Lower leg skin (tissue), 4 donors: ENCODE results near the gene BOLA2. TPM values are rescaled to one million over a fixed set of nuclear protein-coding genes. Genes with fewer than 3 reads are reported as not detected.
A peak's percentile ranks its signal among the peaks of the same experiment; 100 is the strongest.
"Not testable (repeated sequence)": the region's sequence is repeated elsewhere in the genome, so short reads cannot be mapped to it uniquely, and the experiment has no call there.

Source experiments
- DNase-seq, 2 donors: peaks; one replicate each; pipeline ENCODE4 v3.0.0-alpha.2; 2019; ENCODE audit warnings: low spot score in 2 of 2
- H3K4me3 ChIP-seq: fragments of 200-600 bp; sonication (generic); 2 replicates; pipeline ENCODE4 v1.5.1; 2017; ENCODE audit warnings: mild to moderate bottlenecking, low read depth; ENCODE audit not compliant: poor library complexity, severe bottlenecking
- WGBS, 2 donors: methylation state at CpG; one replicate each; pipeline ENCODE4 v1.1.5; 2018; 5-methylcytosine and 5-hydroxymethylcytosine counted together
- intact Hi-C: fragments of 100-400 bp; cut with DNase I; formaldehyde crosslinking; loops from one replicate; pipeline ENCODE4 v1.15.0; 2023; ENCODE audit warnings: low total_unique reads
- total RNA-seq, 4 donors: library from RNA; depleted of rRNA; stranded (reverse); fragments of >200 nt; gene quantifications; one replicate each; pipeline ENCODE4 v1.1.0, GENCODE V29; 2016

The BOLA2 gene
- 10 to 100 TPM in 3 of 4 donors, 1 to 10 TPM in 1; 8.9 to 13.8 (median 12.1) TPM for total RNA-seq

- WGBS, 2 donors: no CpG with 5 or more reads among the region's 33 CpGs
- H3K4me3 ChIP-seq, intact Hi-C loops, DNase-seq: not testable (repeated sequence)
Observed at GRCh38 chr16:29454269-29454668, at the start of gene BOLA2, which contains the start of gene SLX1B. TSS of gene BOLA2 (minus strand) at chr16:29454351. CDS start at chr16:29454253, 98 bp downstream. TSS of gene SLX1B (plus strand) at chr16:29454533.

GRCh38 chr16:29482276-29482675 lies 28.1 kb upstream of the BOLA2 start:
- H3K4me3 ChIP-seq, intact Hi-C loops: not testable (repeated sequence)
- peak; percentile 13 to 56 for DNase-seq
- 80% methylated on average over 6 of the region's 12 CpGs; no CpG with 5 or more reads in 1 of the 2 donors for WGBS, 2 donors

- DNase-seq, intact Hi-C loops: not testable (repeated sequence)
- WGBS, 2 donors: no CpG with 5 or more reads among the region's 4 CpGs
Observed at GRCh38 chr16:29472065-29472464, 17.9 kb upstream of the BOLA2 start.

GRCh38 chr16:29469660-29470059 lies 15.5 kb upstream of the BOLA2 start:
- 1 to 17% methylated on average over 5 to 6 of the region's 6 CpGs for WGBS, 2 donors
- intact Hi-C loops, H3K4me3 ChIP-seq: not testable (repeated sequence)
- peak; percentile 92 to 93 for DNase-seq

More at GRCh38 chr16:29472065-29472464, 17.9 kb upstream of the BOLA2 start:
- not testable (repeated sequence) for H3K4me3 ChIP-seq

- H3K4me3 ChIP-seq, intact Hi-C loops, DNase-seq: not testable (repeated sequence)
- WGBS, 2 donors: no CpG with 5 or more reads among the region's 10 CpGs
Observed at GRCh38 chr16:29467654-29468366, 13.7 kb upstream of the BOLA2 start.

GRCh38 chr16:29466904-29467303 lies 12.8 kb upstream of the BOLA2 start:
- H3K4me3 ChIP-seq, DNase-seq, intact Hi-C loops: not testable (repeated sequence)
- WGBS, 2 donors: no CpG with 5 or more reads among the region's 33 CpGs

GRCh38 chr16:29465985-29466824 lies 12.1 kb upstream of the BOLA2 start:
- intact Hi-C loops: not testable (repeated sequence)
- WGBS, 2 donors: no CpG with 5 or more reads among the region's 57 CpGs

GRCh38 chr16:29460647-29461030 lies 6.5 kb upstream of the BOLA2 start:
- DNase-seq, H3K4me3 ChIP-seq, intact Hi-C loops: not testable (repeated sequence)
- no CpG with 5 or more reads among the region's 9 CpGs for WGBS, 2 donors

More at GRCh38 chr16:29465985-29466824, 12.1 kb upstream of the BOLA2 start:
- H3K4me3 ChIP-seq, DNase-seq: not testable (repeated sequence)

GRCh38 chr16:29459706-29460646 lies 5.8 kb upstream of the BOLA2 start, which contains the start of gene SULT1A4:
TSS of gene SULT1A4 (plus strand) at chr16:29459913. CDS start at chr16:29461386, 1,473 bp downstream.
- no CpG with 5 or more reads among the region's 13 CpGs for WGBS, 2 donors
- intact Hi-C loops, H3K4me3 ChIP-seq, DNase-seq: not testable (repeated sequence)

GRCh38 chr16:29457660-29458059 lies 3.5 kb upstream of the BOLA2 start:
- DNase-seq: peak in 1 of 2 donors; percentile 18
- H3K4me3 ChIP-seq, intact Hi-C loops: not testable (repeated sequence)
- WGBS, 2 donors: no CpG with 5 or more reads among the region's 2 CpGs

- intact Hi-C loops, DNase-seq, H3K4me3 ChIP-seq: not testable (repeated sequence)
- no CpG with 5 or more reads among the region's 29 CpGs for WGBS, 2 donors
Observed at GRCh38 chr16:29454828-29455227, 677 bp upstream of the BOLA2 start.

GRCh38 chr16:29453754-29454153 lies 397 bp downstream of the BOLA2 start:
- DNase-seq, intact Hi-C loops, H3K4me3 ChIP-seq: not testable (repeated sequence)
- no CpG with 5 or more reads among the region's 21 CpGs for WGBS, 2 donors

- 95 to 96% methylated on average over 3 of the region's 3 CpGs for WGBS, 2 donors
- intact Hi-C loops, DNase-seq, H3K4me3 ChIP-seq: not testable (repeated sequence)
Observed at GRCh38 chr16:29425390-29425789, 28.8 kb downstream of the BOLA2 start.

- intact Hi-C loops, DNase-seq, H3K4me3 ChIP-seq: not testable (repeated sequence)
- 96 to 98% methylated on average over 2 of the region's 2 CpGs for WGBS, 2 donors
Observed at GRCh38 chr16:29423587-29423986, 30.6 kb downstream of the BOLA2 start.
